GM12878 (cell line): ENCODE measurements around the gene MDM4. TPM values are rescaled to one million over a fixed set of nuclear protein-coding genes. Genes with fewer than 3 reads are reported as not detected.

Experiments
- ATAC-seq: fragments of 200-7000 bp; cut with Tn5 transposase; 3 replicates; pipeline ENCODE4 v1.9.1; 2020; ENCODE audit warnings: mild to moderate bottlenecking, moderate library complexity
- BruUV-seq: library from RNA; stranded (reverse); fragments of 400-500 nt; replicated peaks from 2 replicates; lab custom pipeline; 2021; lab: Mats Ljungman, UMichigan
- CTCF ChIA-PET: fragments of 300-600 bp; sonication (Branson Sonifier 250); formaldehyde crosslinking; extraction: SDS; loops from one replicate; lab custom pipeline; 2021; ENCODE audit warnings: inconsistent platforms; lab: Yijun Ruan, JAX
- POLR2A ChIA-PET: fragments of 350-600 bp; formaldehyde crosslinking; extraction: SDS; loops from one replicate; lab custom pipeline; 2021; ENCODE audit warnings: inconsistent platforms; lab: Charles Lee
- RAD21 ChIA-PET: fragments of 300-600 bp; sonication (Branson Sonifier 250); formaldehyde crosslinking; loops from one replicate; lab custom pipeline; 2023; ENCODE audit warnings: antibody characterized with exemption; ENCODE audit not compliant: unreplicated experiment; lab: Charles Lee
- SMC1A ChIA-PET: fragments of 300-600 bp; sonication (Branson Sonifier 250); formaldehyde crosslinking; loops from one replicate; lab custom pipeline; 2023; ENCODE audit not compliant: unreplicated experiment, uncharacterized antibody; lab: Charles Lee
- DNase-seq: peaks from one replicate; pipeline ENCODE4 v3.0.0-alpha.2; 2011; ENCODE audit warnings: low read depth, low spot score
- FAIRE-seq: peaks from 3 replicates; lab custom pipeline; 2011; peaks lifted over from hg19 to GRCh38; lab: Jason Lieb, UNC
- H2AFZ ChIP-seq: 2 replicates; pipeline ENCODE4 v1.6.0; 2011; ENCODE audit warnings: low read depth, low read length, control low read depth; ENCODE audit not compliant: control insufficient read depth
- H3K27ac ChIP-seq: 2 replicates; pipeline ENCODE4 v1.5.1; 2011; ENCODE audit warnings: control low read depth; ENCODE audit not compliant: control insufficient read depth, insufficient read depth
- H3K27me3 ChIP-seq, 2 experiments: replicated peaks in 1 of 2; 2 replicates each; pipeline versions ENCODE4 v1.6.0 to v1.6.1; 2011; ENCODE audit warnings: low read length in 1 of 2; ENCODE audit not compliant: control insufficient read depth in 2 of 2, insufficient read depth in 2 of 2
- H3K36me3 ChIP-seq, 2 experiments: 2 replicates each; pipeline ENCODE4 v1.5.1; 2011; ENCODE audit warnings: low read length in 1 of 2; ENCODE audit not compliant: control insufficient read depth in 2 of 2, insufficient read depth in 2 of 2
- H3K4me1 ChIP-seq: 2 replicates; pipeline ENCODE4 v1.6.1; 2011; ENCODE audit warnings: mild to moderate bottlenecking, low read length, moderate library complexity, mixed read lengths; ENCODE audit not compliant: control insufficient read depth, insufficient read depth
- H3K4me2 ChIP-seq: 2 replicates; pipeline ENCODE4 v1.6.0; 2011; ENCODE audit warnings: control low read depth; ENCODE audit not compliant: control insufficient read depth, insufficient read depth
- H3K4me3 ChIP-seq: fragments of 200-600 bp; sonication (generic); 2 replicates; pipeline ENCODE4 v1.5.1; 2016
- H3K79me2 ChIP-seq: 2 replicates; pipeline ENCODE4 v1.6.0; 2011; ENCODE audit warnings: low read length; ENCODE audit not compliant: control insufficient read depth, insufficient read depth
- H3K9ac ChIP-seq: 2 replicates; pipeline ENCODE4 v1.8.0; 2011; ENCODE audit warnings: low read length, control low read depth, mixed read lengths; ENCODE audit not compliant: control insufficient read depth, insufficient read depth
- H3K9me3 ChIP-seq: replicated peaks from 3 replicates; pipeline ENCODE4 v1.5.1; 2011; ENCODE audit warnings: mild to moderate bottlenecking, low read length; ENCODE audit not compliant: control insufficient read depth, insufficient read depth
- H4K20me1 ChIP-seq: 2 replicates; pipeline ENCODE4 v1.6.0; 2011; ENCODE audit not compliant: control insufficient read depth, insufficient read depth
- CHD2 ChIP-seq: IDR thresholded peaks from 2 replicates; pipeline ENCODE4 v1.6.1; 2011; ENCODE audit warnings: low read depth, low read length, improper control_type of control experiment, borderline replicate concordance
- CREM ChIP-seq: IDR thresholded peaks from 2 replicates; pipeline ENCODE4 v1.6.1; 2014; ENCODE audit warnings: antibody characterized with exemption, low read depth
- MTA2 ChIP-seq: fragments of 450-650 bp; IDR thresholded peaks from 2 replicates; pipeline ENCODE4 v1.6.1; 2016; ENCODE audit warnings: low read depth, mild to moderate bottlenecking, moderate library complexity
- MXI1 ChIP-seq: fragments of 150-350 bp; IDR thresholded peaks from 2 replicates; pipeline ENCODE4 v1.6.1; 2011; ENCODE audit warnings: low read depth, mild to moderate bottlenecking, inconsistent platforms, low read length, improper control_type of control experiment
- NBN ChIP-seq: fragments of 450-650 bp; IDR thresholded peaks from 2 replicates; pipeline ENCODE4 v1.6.1; 2016
- POLR2A ChIP-seq: IDR thresholded peaks from 2 replicates; pipeline ENCODE4 v1.6.1; 2011; ENCODE audit warnings: low read depth, mild to moderate bottlenecking, low read length
- SMC3 ChIP-seq: IDR thresholded peaks from 2 replicates; pipeline ENCODE4 v1.6.1; 2011; ENCODE audit warnings: low read length, improper control_type of control experiment, borderline replicate concordance
- SREBF2 ChIP-seq: IDR thresholded peaks from 2 replicates; pipeline ENCODE4 v1.6.1; 2012; ENCODE audit warnings: mild to moderate bottlenecking, low read length
- ZNF687 ChIP-seq: fragments of 450-650 bp; IDR thresholded peaks from 2 replicates; pipeline ENCODE4 v1.6.1; 2017; ENCODE audit warnings: mild to moderate bottlenecking, moderate library complexity
- ZZZ3 ChIP-seq: IDR thresholded peaks from 2 replicates; pipeline ENCODE4 v1.6.1; 2011; ENCODE audit warnings: low read depth; ENCODE audit not compliant: control insufficient read depth, insufficient read length
- WGBS: methylation state at CpG from one replicate; pipeline ENCODE4 v1.1.6; 2016; ENCODE audit warnings: low lambda C conversion rate; ENCODE audit not compliant: insufficient replicate concordance, insufficient coverage; ENCODE audit errors: missing lambda C conversion rate; 5-methylcytosine and 5-hydroxymethylcytosine counted together
- in situ Hi-C: fragments of 300-500 bp; cut with MboI; formaldehyde crosslinking; loops from 9 replicates; pipeline ENCODE4 v1.14.3; 2018; ENCODE audit warnings: mixed read lengths
- intact Hi-C: fragments of 100-400 bp; cut with micrococcal nuclease; formaldehyde crosslinking; loops from one replicate; pipeline ENCODE4 v1.14.2; 2022; ENCODE audit not compliant: unreplicated experiment
- polyA plus RNA-seq, 11 experiments: library from polyadenylated mRNA; depleted of rRNA in 4 of 11; unstranded in 6 of 11; stranded (reverse) in 5 of 11; fragments of >200 nt; fragmentation: Nextera tagmentation in 4 of 11; fragmentation: Illumina TruSeq in 1 of 11; extraction: Ambion mirVana in 4 of 11; extraction: Trizol in 1 of 11; gene quantifications; 1 replicate in 1 of 11; 2 replicates in 10 of 11; pipeline versions ENCODE4 v1.2.1 to v1.2.3, GENCODE V29; 2011 to 2016; ENCODE audit warnings: inconsistent platforms in 2 of 11, missing spikeins in 2 of 11, low read depth in 1 of 11
- total RNA-seq, 4 experiments: library from RNA; depleted of rRNA in 3 of 4; stranded (reverse); fragments of >200 nt in 3 of 4; fragmentation: Illumina TruSeq in 1 of 4; extraction: Trizol in 1 of 4; gene quantifications; 2 replicates each; pipeline versions ENCODE4 v1.2.1 to v1.2.3, GENCODE V29; 2013 to 2021
- TF ChIP-seq, protein P1 (sequence below): fragments of 450-650 bp; conservative IDR thresholded peaks from 2 replicates; pipeline ENCODE4 v1.6.1; 2017; ENCODE audit warnings: mild to moderate bottlenecking, moderate library complexity
- TF ChIP-seq, protein P2 (sequence below): IDR thresholded peaks from 2 replicates; pipeline ENCODE4 v1.6.1; 2012; ENCODE audit warnings: low read length, inconsistent platforms

The MDM4 gene
- total and polyA plus RNA-seq, 10 of the 15 experiments (the other 5 are each of a cell fraction or from before 2014, with no cell fraction given): 2.5 to 74.4 (median 22.7) TPM

DNA sequence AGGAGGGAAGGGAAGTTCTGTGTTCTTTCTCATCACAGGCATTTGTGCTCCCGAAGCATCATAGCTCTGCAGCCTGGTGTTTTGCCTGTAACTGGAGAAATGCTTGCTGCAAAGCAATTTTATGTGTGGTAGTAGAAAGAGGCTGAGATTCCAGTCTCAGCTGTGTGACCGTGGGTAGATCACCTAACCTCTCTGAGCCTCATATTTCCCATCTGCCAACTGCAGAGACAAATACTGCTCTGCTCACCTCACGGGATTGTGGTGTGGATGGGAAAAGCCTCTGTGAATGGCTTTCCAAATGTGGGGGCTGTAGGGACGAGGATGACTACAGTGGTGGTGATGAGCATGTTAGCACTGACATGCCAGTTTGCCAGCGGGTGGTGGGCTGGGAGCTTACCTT is 84.0 kb downstream of the MDM4 start:
- H2AFZ ChIP-seq: no peak overlapping the region
- H3K27me3 ChIP-seq: no peaks in the 10 kb centered on the region
- H3K79me2 ChIP-seq: no peaks in the 10 kb centered on the region
- in situ Hi-C loops: no loop called here
- no peak for FAIRE-seq
- TF ChIP-seq, protein P1, sequence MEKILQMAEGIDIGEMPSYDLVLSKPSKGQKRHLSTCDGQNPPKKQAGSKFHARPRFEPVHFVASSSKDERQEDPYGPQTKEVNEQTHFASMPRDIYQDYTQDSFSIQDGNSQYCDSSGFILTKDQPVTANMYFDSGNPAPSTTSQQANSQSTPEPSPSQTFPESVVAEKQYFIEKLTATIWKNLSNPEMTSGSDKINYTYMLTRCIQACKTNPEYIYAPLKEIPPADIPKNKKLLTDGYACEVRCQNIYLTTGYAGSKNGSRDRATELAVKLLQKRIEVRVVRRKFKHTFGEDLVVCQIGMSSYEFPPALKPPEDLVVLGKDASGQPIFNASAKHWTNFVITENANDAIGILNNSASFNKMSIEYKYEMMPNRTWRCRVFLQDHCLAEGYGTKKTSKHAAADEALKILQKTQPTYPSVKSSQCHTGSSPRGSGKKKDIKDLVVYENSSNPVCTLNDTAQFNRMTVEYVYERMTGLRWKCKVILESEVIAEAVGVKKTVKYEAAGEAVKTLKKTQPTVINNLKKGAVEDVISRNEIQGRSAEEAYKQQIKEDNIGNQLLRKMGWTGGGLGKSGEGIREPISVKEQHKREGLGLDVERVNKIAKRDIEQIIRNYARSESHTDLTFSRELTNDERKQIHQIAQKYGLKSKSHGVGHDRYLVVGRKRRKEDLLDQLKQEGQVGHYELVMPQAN: no peak
- TF ChIP-seq, protein P2, sequence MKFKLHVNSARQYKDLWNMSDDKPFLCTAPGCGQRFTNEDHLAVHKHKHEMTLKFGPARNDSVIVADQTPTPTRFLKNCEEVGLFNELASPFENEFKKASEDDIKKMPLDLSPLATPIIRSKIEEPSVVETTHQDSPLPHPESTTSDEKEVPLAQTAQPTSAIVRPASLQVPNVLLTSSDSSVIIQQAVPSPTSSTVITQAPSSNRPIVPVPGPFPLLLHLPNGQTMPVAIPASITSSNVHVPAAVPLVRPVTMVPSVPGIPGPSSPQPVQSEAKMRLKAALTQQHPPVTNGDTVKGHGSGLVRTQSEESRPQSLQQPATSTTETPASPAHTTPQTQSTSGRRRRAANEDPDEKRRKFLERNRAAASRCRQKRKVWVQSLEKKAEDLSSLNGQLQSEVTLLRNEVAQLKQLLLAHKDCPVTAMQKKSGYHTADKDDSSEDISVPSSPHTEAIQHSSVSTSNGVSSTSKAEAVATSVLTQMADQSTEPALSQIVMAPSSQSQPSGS: no peak
- TF ChIP-seq CHD2 (no peak), SMC3 (no peak), SREBF2 (no peak), NBN (no peak), CREM (no peak), ZNF687 (no peak), MXI1 (no peak), POLR2A (no peak), MTA2 (no peak), ZZZ3 (no peak)
- TF ChIP-seq, all 136 proteins: peak for 0
- ChIA-PET RAD21 (no interaction called here), POLR2A (interaction anchor here (1.5 kb wide), 1 partner anchor 21 kb away, joined by 3 read pairs; no protein-coding TSS in a partner anchor), CTCF (no interaction called here), SMC1A (interaction anchor here (1.0 kb wide), 1 partner anchor 35 kb away, joined by 3 read pairs; no protein-coding TSS in a partner anchor)
- no peak for DNase-seq
- H4K20me1 ChIP-seq: no peaks in the 10 kb centered on the region
- H3K4me2 ChIP-seq: no peak overlapping the region
- no peak overlapping the region for H3K4me3 ChIP-seq
- BruUV-seq: no TSS peak
- H3K36me3 ChIP-seq: no peaks in the 10 kb centered on the region
- H3K4me1 ChIP-seq: no peaks in the 10 kb centered on the region
- no peak for ATAC-seq
- intact Hi-C loops: no loop called here
- no peaks in the 10 kb centered on the region for H3K9me3 ChIP-seq
- H3K27ac ChIP-seq: no peak overlapping the region
- H3K9ac ChIP-seq: no peak overlapping the region
- 9% methylated on average over 5 of the region's 5 CpGs for WGBS
